ENCODE results near the gene NDUFB1. TPM values are rescaled to one million over a fixed set of nuclear protein-coding genes. Genes with fewer than 3 reads are reported as not detected.

NDUFB1 gene
- total RNA-seq, 1 experiment from 2014 or later, result 92.5 TPM

DNA sequence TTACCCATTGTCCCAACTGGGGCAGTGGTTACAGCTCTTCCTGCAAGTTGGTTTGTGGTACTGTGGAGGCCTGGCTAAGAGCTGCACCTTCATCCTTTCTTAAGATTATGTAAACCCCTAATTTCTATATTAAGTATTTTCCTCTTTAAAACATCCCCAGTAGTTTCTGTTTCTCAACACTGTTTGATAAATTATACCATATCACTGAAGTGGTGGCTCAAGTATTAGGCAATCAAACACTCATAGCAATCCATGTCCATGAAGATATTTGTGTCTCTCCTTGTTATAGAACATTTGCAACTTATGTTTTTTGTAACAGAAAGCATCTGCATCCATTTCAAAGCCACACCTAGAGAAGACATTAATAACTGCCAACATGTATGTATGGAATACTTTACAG, 47.0 kb downstream of the NDUFB1 start:
- no peaks in the 10 kb centered on the region for H3K27me3 ChIP-seq (ENCODE audit: insufficient read depth, low read length)
- POLR2A ChIA-PET, result no interaction called here
- H3K4me2 ChIP-seq (ENCODE audit: low read length), result no peak overlapping the region
- H4K20me1 ChIP-seq (ENCODE audit: insufficient read depth), result no peaks in the 10 kb centered on the region
- no peak for TF ChIP-seq CEBPB (IDR thresholded peaks at IDR 0.05; ENCODE audit: low read depth)
- TF ChIP-seq TCF7L2 (IDR thresholded peaks at IDR 0.05; ENCODE audit: borderline replicate concordance, extremely low read depth, insufficient read depth, insufficient read length), result no peak
- no peak for TF ChIP-seq EZH2 (IDR thresholded peaks at IDR 0.05)
- TF ChIP-seq ELF1 (IDR thresholded peaks at IDR 0.05; ENCODE audit: borderline replicate concordance, low read depth), result no peak
- no peak for TF ChIP-seq ZNF274 (IDR thresholded peaks at IDR 0.05; ENCODE audit: low read depth, low read length)
- no peak for TF ChIP-seq POLR2AphosphoS5 (IDR thresholded peaks at IDR 0.05; ENCODE audit: low read depth, low read length)
- TF ChIP-seq POLR2A (IDR thresholded peaks at IDR 0.05; ENCODE audit: borderline replicate concordance, extremely low read depth, insufficient read depth, insufficient read length), result no peak
- no peak for TF ChIP-seq FOSL1 (IDR thresholded peaks at IDR 0.05; ENCODE audit: low read depth)
- H3K27ac ChIP-seq (ENCODE audit: low read depth, low read length), result no peak overlapping the region
- no peaks in the 10 kb centered on the region for H3K9me2 ChIP-seq (ENCODE audit: insufficient read depth)
- RAD21 ChIA-PET (ENCODE audit: low non-redundant PET in 1 of 2, low total read pairs in 2 of 2, uncharacterized antibody in 2 of 2, unreplicated experiment in 2 of 2), result no interaction called here
- CTCF ChIA-PET, result no interaction called here
- no peak for ATAC-seq
- BruUV-seq (replicated peaks), result no TSS peak
- peaks cover 0 to 7% of the 10 kb centered on the region in 2 experiments; a peak in 3 of 4 replicates for H3K36me3 ChIP-seq (ENCODE audit: control insufficient read depth in 1 of 2, insufficient read depth in 2 of 2, low read length in 2 of 2)
- H3K9ac ChIP-seq (ENCODE audit: low read length), result no peak overlapping the region
- H3K9me3 ChIP-seq (ENCODE audit: control insufficient read depth in 1 of 2, insufficient read depth in 1 of 2, low read depth in 1 of 2, low read length in 2 of 2), result no peaks in the 10 kb centered on the region
- H3K4me3 ChIP-seq (replicated peaks in 1 of 2; ENCODE audit: low read depth in 1 of 2, low read length in 2 of 2), result no peak overlapping the region
- no peaks in the 10 kb centered on the region for H3K4me1 ChIP-seq (ENCODE audit: control insufficient read depth in 1 of 2, insufficient read depth in 2 of 2, low read length in 2 of 2)
- no peaks in the 10 kb centered on the region for H3K79me2 ChIP-seq (ENCODE audit: insufficient read depth, low read length)
- DNase-seq (ENCODE audit: low read depth, low spot score), result no peak
- no peak overlapping the region for H2AFZ ChIP-seq (ENCODE audit: low read depth, low read length, poor library complexity, severe bottlenecking)
- intact Hi-C loops (cut with micrococcal nuclease), result no loop called here

Other genes starting within 250 kb of the NDUFB1 start
- gene FBLN5, start 174.0 kb downstream of the NDUFB1 start, total RNA-seq (2021; ENCODE audit: unreplicated experiment), result 3.3 TPM
- gene TRIP11, start 81.6 kb downstream of the NDUFB1 start, total RNA-seq (2021; ENCODE audit: unreplicated experiment), result 37.4 TPM
- gene ATXN3, start 15.1 kb downstream of the NDUFB1 start, total RNA-seq (2021; ENCODE audit: unreplicated experiment), result 27.6 TPM
- gene CPSF2, start 263 bp upstream of the NDUFB1 start, total RNA-seq (2021; ENCODE audit: unreplicated experiment), result 77.0 TPM
- not detected for gene SLC24A4, start 201.5 kb upstream of the NDUFB1 start, total RNA-seq (2021; ENCODE audit: unreplicated experiment)